HG02852 (cell line): ENCODE data around the gene CACNG3.

Experiments used
- ATAC-seq: cut with Tn5 transposase; IDR thresholded peaks from one replicate; pipeline ENCODE4 v1.9.1; 2021; ENCODE audit warnings: mild to moderate bottlenecking, moderate library complexity; ENCODE audit not compliant: unreplicated experiment

Gene CACNG3

GRCh38 chr16:24381470-24382118 lies 125.5 kb downstream of the CACNG3 start:
- no peak for ATAC-seq

GRCh38 chr16:24382762-24383407 lies 126.8 kb downstream of the CACNG3 start:
- ATAC-seq = no peak

GRCh38 chr16:24394341-24394740 lies 138.2 kb downstream of the CACNG3 start:
- ATAC-seq = no peak

- no peak for ATAC-seq
These were observed 140.5 kb downstream of the CACNG3 start for GRCh38 chr16:24396350-24397271.

GRCh38 chr16:24409045-24409444 lies 152.9 kb downstream of the CACNG3 start:
- ATAC-seq = no peak
